C4-2B (cell line): ENCODE results near the gene LRMDA.

Experiments
- H3K27ac ChIP-seq: fragments of 450-650 bp; 2 replicates; pipeline ENCODE4 v1.5.1; 2017
- ZFX ChIP-seq: fragments of 450-650 bp; IDR thresholded peaks from 2 replicates; pipeline ENCODE4 v1.6.1; 2017
- TF ChIP-seq, protein P1 (sequence below): fragments of 450-650 bp; conservative IDR thresholded peaks from 2 replicates; pipeline ENCODE4 v1.5.1; 2017; ENCODE audit warnings: mild to moderate bottlenecking

Gene LRMDA

DNA sequence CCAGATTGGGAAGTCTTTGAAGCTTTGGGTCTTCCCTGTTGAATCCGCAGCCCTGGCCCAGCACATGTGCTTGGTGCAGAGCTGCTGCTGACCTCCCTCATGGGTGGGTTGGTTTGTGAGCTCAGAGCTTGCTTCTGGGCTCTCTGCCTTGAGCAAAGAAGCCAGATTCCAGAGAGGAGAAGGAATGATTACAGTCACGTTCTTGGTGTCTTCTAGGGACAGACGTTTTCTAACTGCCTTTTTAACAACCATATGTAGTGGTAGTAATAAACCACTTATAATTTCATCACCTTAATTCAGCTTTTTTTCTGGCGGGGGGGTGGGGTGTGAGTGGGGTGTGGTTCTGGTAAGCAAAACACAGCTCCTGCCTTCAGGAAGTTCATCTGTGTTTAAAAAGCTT, 39.5 kb downstream of the LRMDA start:
- no peak for TF ChIP-seq ZFX
- TF ChIP-seq, protein P1, sequence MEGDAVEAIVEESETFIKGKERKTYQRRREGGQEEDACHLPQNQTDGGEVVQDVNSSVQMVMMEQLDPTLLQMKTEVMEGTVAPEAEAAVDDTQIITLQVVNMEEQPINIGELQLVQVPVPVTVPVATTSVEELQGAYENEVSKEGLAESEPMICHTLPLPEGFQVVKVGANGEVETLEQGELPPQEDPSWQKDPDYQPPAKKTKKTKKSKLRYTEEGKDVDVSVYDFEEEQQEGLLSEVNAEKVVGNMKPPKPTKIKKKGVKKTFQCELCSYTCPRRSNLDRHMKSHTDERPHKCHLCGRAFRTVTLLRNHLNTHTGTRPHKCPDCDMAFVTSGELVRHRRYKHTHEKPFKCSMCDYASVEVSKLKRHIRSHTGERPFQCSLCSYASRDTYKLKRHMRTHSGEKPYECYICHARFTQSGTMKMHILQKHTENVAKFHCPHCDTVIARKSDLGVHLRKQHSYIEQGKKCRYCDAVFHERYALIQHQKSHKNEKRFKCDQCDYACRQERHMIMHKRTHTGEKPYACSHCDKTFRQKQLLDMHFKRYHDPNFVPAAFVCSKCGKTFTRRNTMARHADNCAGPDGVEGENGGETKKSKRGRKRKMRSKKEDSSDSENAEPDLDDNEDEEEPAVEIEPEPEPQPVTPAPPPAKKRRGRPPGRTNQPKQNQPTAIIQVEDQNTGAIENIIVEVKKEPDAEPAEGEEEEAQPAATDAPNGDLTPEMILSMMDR = no peak

DNA sequence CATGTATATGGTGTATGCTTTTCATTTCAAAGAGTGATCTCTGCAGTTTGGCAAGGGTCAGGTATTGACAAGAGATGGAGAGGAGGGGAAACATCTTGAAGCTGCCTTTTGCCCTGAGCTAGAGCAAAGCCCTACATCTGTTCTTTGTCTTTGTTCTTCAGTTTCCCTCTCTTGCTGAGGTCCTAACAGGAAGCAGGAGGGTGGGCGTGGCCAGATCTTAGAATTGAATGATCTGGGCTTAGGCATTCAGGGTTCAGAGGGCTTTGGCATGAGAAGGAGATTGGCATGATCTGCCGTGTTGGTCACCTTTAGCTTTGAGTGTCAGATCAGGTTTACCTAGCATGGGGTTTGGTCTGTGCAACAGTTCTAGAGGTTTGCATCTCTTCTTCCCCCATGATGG, 41.3 kb downstream of the LRMDA start:
- TF ChIP-seq, protein P1 = no peak
- no peak for TF ChIP-seq ZFX
- no peak overlapping the region for H3K27ac ChIP-seq

More for the DNA sequence above, 39.5 kb downstream of the LRMDA start:
- no peak overlapping the region for H3K27ac ChIP-seq

DNA sequence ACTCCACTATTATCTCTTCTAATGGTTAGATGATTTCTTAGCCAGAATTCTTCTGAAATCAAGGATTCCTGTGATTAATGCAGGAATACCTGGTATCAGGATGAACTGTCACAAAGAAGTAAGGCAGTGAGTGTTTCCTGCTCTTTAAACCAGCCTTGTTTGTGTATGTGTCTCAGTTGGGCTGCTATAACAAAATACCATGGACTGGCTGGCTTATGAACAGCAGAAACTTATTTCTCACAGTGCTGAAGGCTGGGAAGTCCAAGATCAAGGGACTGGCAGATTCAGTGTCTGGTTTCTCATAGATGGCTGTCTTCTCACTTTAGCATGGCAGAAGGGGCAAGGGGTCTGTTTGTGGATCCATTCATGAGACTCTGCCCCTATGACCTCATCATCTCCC, 42.7 kb downstream of the LRMDA start:
- no peak overlapping the region for H3K27ac ChIP-seq
- TF ChIP-seq, protein P1 = no peak
- no peak for TF ChIP-seq ZFX

DNA sequence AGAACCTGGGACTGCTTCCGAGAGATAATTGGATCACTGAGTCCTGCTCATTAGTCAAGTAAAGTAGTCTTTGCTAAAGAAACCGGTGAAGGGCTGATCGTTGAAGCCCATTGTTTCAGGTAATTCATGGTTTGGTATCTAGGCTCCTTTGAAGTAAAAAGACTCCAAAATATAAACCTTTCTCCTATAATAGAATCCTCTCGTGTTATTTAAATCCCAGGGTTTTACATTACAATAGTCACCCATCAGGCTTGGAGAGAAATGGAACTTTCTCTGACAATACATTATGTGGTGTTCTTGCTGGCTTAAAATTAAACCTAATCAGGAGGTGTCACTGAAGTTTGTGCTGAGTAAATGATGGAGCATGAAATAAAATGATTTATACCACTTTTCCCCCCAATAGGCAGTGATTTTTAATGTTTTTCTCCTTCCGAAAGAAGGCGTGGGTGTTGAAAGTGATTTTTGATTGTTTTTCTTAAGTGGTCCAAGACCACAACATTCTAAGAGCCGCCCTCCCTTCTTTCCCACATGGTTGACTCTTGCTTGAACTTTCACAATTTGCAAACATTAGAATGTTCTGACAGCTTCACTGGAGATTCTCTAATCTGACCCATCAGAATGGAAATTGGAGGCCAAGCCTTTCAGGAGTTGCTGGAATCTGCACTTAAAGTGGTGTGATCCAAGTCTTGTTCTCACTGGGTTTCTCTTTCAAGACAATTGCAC, 44.2 kb downstream of the LRMDA start:
- H3K27ac ChIP-seq = no peak overlapping the region
- TF ChIP-seq, protein P1 = no peak
- TF ChIP-seq ZFX = no peak

DNA sequence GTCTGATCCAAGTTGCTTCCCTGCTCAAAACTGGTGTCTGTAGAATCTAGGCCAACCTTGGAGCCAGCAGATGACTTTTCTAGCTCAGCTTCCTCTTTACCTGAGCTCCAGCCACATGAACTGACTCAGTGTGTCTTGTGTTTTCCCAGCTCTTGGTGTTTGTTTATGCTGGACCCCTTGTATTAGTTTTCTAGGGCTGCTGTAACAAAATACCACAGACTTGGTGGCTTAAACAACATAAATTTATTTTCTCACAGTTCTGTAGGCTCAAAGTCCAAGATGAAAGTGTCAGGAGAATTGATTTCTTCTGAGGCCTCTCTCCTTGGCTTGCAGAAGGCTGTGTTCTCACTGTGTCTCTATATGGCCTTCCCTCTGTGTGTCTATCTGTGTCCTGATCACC, 45.1 kb downstream of the LRMDA start:
- no peak for TF ChIP-seq ZFX
- TF ChIP-seq, protein P1 = no peak
- H3K27ac ChIP-seq = no peak overlapping the region

DNA sequence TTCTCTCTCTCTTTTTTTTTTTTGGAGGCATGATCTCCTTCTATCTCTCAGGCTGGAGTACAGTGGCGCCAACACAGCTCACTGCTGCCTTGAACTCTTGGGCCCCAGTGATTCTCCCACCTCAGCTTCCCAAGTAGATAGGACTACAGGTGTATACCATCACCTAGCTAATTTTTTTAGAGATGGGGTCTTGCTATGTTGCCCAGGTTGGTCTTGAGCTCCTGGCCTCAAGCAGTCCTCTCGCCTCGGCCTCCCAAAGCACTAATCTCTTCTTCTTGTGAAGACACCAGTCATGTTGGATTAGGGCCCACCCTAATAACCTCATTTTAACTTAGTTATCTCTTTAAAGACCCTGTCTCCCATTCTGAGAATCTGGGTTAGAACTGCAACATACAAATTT, 45.6 kb downstream of the LRMDA start:
- no peak for TF ChIP-seq ZFX
- TF ChIP-seq, protein P1 = no peak
- no peak overlapping the region for H3K27ac ChIP-seq

DNA sequence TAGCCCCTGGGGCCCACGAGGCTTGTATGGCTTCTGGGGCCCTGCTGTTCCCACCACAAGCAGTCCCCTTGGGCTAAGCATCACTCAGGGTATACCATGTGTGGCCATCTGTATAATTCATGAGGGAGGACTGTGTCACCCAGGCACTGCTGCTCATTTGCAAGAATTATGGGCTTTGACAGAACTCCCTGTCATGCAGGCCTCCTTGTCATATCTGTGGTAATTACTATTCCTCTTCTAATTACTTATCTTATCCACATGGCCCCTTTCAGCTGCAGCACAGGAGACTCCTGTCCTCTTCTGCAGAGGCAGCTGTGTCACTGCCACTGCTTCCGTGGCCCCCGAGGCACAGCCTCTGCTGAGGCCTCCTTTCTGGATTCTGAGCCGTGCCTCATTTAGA, 46.3 kb downstream of the LRMDA start:
- no peak overlapping the region for H3K27ac ChIP-seq

More for the DNA sequence above, 46.3 kb downstream of the LRMDA start:
- TF ChIP-seq, protein P1 = no peak
- no peak for TF ChIP-seq ZFX
